HG03460 (cell line): ENCODE results near the gene SF1.
A peak's percentile ranks its signal among the peaks of the same experiment; 100 is the strongest.

ENCODE experiments used
- ATAC-seq: cut with Tn5 transposase; IDR thresholded peaks from one replicate; pipeline ENCODE4 v1.9.1; 2021; ENCODE audit not compliant: unreplicated experiment

Gene SF1

GRCh38 chr11:64784813-64785581 lies 6.7 kb upstream of the SF1 start:
- no peak for ATAC-seq

DNA sequence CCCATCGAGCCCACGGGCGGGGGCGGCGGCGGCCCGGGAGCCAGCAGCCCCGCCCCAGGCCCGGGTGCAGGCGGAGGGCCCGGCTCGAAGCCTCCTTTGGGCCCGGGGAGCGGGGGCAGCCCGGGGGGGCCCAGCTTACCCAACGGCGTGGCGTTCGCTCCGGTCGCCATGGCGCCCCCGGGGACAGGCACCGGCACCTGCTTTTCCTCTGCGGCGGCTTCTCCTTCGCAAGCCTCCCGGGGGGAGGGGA lies 194 bp downstream of the SF1 start:
- peak; percentile 6 for ATAC-seq

- ATAC-seq = peak; percentile 9
Observed at GRCh38 chr11:64777449-64778222, 706 bp downstream of the SF1 start.

DNA sequence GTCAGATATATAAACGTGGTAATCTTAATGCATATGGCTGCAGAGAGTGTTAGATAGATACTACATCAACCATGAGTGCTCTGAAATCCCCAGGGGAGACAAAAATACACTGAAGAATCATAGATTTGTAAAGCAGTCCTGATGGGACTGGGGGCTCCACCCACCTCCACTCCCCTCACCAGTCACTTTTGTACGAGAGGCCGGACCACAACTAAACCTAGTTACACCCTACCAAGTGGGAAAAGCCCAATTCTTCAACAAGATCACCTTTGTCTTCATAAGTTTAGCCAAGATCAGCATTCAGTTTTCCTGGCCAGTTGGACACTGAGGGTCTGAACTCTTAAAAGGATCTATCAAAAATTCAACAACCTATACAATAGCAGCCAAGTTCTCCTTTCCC lies 1.5 kb downstream of the SF1 start:
- no peak for ATAC-seq

DNA sequence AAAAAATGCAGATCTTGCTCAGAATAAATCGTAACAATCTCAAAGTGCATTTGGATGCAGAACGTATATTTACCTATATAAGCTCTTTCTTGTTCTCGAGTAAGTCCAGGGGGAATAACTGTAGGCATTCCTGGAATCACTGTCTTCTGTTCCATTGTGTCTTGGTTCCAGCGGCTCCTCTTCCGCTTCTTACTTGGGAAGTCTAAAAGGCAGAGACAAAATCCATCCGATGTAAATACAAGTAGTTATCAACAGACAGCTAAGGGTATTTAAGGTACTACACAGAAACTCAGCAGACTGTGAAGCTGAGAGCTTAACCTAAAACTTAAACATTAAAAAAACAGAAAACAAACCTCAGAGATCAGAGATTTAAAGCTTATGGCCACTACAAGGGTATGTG lies 1.9 kb downstream of the SF1 start:
- ATAC-seq = no peak

- no peak for ATAC-seq
Observed at GRCh38 chr11:64774144-64774543, 4.2 kb downstream of the SF1 start.

- no peak for ATAC-seq
Observed at GRCh38 chr11:64772303-64773018, 5.9 kb downstream of the SF1 start.

DNA sequence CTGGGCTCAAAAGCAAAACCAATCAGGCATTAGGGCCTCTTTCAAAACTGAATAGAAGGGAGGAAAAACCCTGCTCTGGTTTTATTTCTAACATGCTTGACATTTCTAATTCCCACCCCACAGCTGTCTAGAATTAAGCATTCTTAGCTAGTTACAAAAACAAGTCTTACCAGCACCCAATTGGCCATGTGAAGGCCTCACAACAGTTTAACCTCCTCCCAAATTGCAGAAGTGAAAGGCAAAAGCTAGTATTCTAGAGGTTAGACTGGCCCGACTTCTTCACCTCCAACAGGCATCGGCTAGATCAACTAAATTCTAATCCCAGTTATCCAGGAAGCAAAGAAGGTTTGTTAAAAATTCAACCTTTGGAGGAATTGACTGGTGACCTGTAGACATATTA lies 6.5 kb downstream of the SF1 start:
- ATAC-seq = no peak

DNA sequence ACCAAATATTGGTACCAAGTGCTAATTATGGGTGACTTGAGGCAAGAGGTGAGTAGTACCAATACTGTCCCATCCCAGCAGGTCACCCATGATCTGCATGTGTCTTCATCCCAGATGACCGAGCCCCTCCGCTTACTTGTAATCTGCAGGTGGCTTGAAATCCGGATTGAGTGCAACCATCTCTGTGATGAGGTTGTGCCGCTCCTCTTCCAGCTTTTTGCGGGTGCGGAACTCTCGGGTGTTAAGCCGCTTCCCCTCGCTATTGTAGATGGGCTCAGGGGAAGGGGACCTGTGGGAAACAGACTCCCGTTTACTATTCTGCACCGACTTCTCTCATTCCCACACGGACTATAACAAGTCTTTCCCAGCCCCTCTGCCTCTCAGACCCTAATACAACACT lies 8.2 kb downstream of the SF1 start:
- ATAC-seq = no peak

GRCh38 chr11:64769283-64769682 lies 9.1 kb downstream of the SF1 start:
- ATAC-seq = no peak

DNA sequence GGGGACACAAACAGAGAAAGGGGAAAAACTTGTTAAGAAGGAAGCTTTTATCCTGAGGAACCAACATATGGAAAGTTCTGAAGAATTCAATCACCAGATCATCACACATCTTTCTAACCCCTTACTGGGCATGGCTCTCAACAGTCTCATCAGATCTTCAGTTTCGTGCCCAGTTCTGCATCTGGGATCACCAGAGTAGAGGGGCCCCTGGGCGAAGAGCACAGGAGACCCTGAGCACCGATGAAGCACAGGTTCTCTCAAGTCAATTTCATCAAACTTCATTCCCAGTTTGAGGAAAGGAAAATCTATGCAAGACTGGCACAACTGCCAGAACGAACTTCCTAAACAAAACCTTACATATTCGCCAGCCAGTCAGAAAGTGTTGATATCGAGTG lies 10.0 kb downstream of the SF1 start:
- no peak for ATAC-seq

GRCh38 chr11:64767344-64768299 lies 10.7 kb downstream of the SF1 start:
- no peak for ATAC-seq

DNA sequence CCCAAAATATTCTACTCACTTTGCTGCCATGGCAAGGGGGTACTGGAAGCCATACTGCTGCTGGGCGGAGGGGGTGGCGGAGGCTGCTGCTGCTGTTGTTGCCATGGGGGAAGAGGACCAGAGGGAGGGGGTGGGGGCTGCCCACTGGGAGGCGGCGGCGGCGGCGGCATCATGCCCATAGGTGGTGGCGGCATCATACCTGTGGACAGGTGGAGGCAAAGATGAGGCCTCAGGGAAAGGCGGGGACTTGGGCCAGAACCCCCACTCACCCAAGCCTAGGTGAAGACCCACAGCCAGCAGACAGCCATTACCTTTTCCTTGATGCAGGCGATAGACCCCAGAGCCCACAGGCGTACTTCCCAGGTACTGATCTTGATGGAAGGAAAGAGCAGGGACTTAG lies 11.5 kb downstream of the SF1 start:
- ATAC-seq = no peak

- ATAC-seq = no peak
Observed at GRCh38 chr11:64765851-64766665, 12.3 kb downstream of the SF1 start.

DNA sequence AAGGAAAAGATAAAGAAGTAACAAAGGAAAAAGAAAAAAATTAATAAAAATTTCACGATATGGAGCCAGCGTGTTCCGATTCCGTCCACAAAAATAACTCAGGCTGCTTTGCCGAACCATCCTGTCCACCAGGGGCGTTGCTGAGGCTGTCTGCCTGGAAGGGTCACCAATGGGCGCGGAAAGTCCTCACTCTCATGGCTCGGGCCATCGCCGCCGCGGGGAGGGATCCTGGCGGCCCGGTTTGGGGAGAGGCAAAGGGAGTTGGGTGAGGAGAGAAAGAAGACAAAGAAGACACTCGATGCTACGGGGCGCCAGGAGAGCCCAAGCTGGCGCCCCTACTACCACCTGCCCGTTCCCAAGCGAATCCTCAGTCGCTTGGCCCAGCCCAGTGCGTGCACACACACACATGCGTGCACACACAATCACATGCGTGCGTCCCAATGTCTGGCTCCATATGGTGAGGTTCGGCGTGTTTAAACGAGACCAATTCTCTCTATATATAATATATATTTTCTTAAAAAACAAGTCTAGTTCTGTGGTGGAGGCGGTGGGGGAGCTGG lies 13.0 kb downstream of the SF1 start:
- no peak for ATAC-seq

GRCh38 chr11:64764753-64765152 lies 13.6 kb downstream of the SF1 start:
- ATAC-seq = no peak

GRCh38 chr11:64764040-64764611 lies 14.2 kb downstream of the SF1 start:
- no peak for ATAC-seq

- ATAC-seq = no peak
Observed at GRCh38 chr11:64763526-64764039, 14.8 kb downstream of the SF1 start.
